GM10266 (cell line): ENCODE data around the gene GPATCH11.

ENCODE experiments used
- DNase-seq: peaks from one replicate; pipeline ENCODE4 v3.0.0; 2012; ENCODE audit errors: extremely low spot score
- CTCF ChIP-seq: IDR thresholded peaks from 2 replicates; pipeline ENCODE4 v1.5.1; 2012; ENCODE audit warnings: mild to moderate bottlenecking, low read depth; ENCODE audit not compliant: control insufficient read depth, insufficient read depth; ENCODE audit errors: missing control alignments

GPATCH11 gene

DNA sequence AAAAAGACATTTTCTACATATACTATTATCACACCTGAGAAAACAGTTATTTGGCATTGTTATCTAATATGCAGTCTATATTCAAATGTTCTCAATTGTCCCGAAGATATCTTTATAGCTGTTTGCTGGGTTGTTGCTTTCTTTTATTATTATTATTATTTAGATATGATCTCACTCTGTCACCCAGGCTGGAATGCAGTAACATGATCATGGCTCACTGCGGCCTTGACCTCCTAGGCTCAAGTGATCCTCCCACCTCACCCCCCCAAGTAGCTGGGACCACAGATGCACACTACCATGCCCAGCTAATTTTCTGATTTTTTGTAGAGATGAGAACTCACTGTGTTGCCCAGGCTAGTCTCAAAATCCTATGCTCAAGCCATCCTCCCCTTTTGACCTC is 19.9 kb downstream of the GPATCH11 start:
- no peak for DNase-seq
- no peak for TF ChIP-seq CTCF

DNA sequence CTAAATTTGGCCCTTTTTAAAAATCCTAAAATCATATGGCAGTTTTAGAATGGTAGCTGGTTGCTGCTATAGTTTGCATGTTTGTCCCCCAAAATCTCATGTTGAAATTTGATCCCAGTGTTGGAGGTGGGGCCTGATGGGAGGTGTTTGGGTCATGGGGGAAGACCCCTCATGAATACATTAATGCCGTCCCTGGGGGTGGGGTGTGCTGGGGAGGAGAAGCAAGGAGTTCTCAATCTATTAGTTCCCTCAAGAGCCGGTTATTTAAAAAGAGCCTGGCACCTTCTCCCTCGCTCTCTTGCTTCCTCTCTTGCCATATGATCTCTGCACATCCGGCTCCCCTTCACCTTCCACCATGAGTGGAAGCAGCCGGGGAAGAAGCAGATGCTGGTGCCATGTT is 20.8 kb downstream of the GPATCH11 start:
- TF ChIP-seq CTCF, result no peak
- no peak for DNase-seq

DNA sequence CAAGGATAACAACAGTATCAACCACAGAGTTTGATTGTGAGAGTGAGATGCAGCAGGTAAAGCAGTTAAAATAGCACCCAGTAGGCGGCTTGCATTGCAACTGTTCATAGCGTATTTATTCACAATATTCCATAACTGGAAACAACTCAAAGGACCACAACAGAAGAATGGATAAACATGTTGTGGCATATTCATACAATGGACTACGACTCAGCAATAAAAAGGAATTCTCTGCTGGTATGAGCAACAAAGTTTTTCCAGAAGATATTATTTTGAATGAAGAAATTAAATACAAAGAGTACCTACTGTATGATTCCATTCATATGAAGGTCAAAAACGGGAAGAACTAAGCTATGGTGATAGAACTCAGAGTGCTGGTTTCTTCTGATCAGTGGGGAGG is 25.2 kb downstream of the GPATCH11 start:
- no peak for DNase-seq
- TF ChIP-seq CTCF, result no peak

DNA sequence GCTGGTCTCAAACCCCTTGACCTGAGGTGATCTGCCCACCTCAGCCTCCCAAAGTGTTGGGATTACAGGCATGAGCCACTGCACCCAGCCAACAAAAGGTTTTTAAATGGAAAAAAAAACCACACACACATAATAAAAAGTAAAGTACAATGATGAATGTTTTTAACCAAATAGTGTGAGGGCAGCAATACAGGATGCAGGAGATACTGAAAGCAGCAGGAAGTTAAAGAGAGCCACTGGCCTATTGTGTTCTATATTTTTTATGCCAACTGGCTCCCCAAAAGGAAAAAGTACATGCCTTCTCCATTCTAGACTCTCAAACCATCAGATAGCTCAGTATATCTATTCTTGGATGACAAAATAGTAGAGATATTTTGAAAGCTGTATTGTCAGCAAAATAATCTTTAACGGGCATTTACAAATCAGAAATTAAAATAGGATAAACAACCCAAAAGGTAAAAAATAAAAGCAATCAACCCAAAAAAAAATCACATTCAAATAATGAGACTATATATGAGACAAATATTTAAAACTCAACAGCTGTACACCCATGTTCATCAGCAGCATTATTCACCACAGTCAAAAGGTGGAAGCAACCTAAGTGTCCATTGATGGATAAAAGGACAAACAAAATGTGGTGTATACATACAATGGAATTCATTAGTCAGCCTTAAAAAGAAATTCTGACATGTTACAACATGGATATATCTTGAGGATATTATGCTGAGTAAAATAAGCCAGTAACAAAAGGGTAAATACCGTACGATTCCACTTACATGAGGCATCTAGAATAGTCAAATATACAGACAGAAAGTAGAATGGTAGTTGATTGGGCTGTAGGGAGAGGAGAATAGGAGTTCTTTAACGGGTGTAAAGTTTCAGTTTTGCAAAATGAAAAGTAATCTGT is 26.2 kb downstream of the GPATCH11 start:
- TF ChIP-seq CTCF, result no peak
- no peak for DNase-seq

GRCh38 chr2:37111958-37112357 is 27.6 kb downstream of the GPATCH11 start:
- no peak for DNase-seq
- TF ChIP-seq CTCF, result no peak

DNA sequence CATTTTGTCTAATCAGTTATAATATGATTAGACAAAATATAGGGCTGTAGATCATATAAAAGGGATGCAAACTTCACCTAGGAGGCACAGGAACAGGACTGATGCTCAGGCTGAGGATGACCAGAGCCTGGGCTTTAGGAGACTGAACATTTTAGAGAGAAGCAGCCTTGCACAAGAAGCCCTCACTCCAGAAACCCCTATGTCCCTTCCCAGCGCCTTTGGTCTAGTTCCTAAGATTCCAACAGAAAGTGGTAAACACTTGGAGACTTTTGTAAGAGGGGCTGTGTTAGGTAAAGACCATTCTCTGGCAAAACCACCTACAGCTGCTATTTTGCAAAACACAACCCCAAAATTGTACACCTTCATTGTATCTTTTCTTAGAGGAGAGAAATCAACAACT is 33.2 kb downstream of the GPATCH11 start:
- TF ChIP-seq CTCF, result no peak
- no peak for DNase-seq

- no peak for TF ChIP-seq CTCF
- no peak for DNase-seq
These were observed 34.8 kb downstream of the GPATCH11 start for GRCh38 chr2:37119157-37119556.
